ENCODE data around the gene THEM5. TPM values are rescaled to one million over a fixed set of nuclear protein-coding genes. Genes with fewer than 3 reads are reported as not detected.
"Not testable (repeated sequence)": the region's sequence is repeated elsewhere in the genome, so short reads cannot be mapped to it uniquely, and the experiment has no call there.

Gene THEM5
- total and polyA plus RNA-seq, 2 donors, result not detected

GRCh38 chr1:151858886-151859665 lies 5.6 kb upstream of the THEM5 start:
- WGBS, result 83% methylated on average over 6 of the region's 6 CpGs
- Histone ChIP-seq H3K4me1 (ENCODE audit: insufficient read depth) (no peaks in the 10 kb centered on the region), H3K4me3 (ENCODE audit: low read depth, low read length) (no peak overlapping the region), H3K36me3 (ENCODE audit: insufficient read depth) (no peaks in the 10 kb centered on the region), H3K27ac (ENCODE audit: low read depth) (no peak overlapping the region)
- no peak for DNase-seq (ENCODE audit: extremely low spot score)

- no peak for DNase-seq (ENCODE audit: extremely low spot score)
- Histone ChIP-seq H3K4me1 (ENCODE audit: insufficient read depth) (no peaks in the 10 kb centered on the region), H3K36me3 (ENCODE audit: insufficient read depth) (no peaks in the 10 kb centered on the region), H3K27ac (ENCODE audit: low read depth) (no peak overlapping the region), H3K4me3 (ENCODE audit: low read depth, low read length) (no peak overlapping the region)
- WGBS, result 65% methylated on average over 3 of the region's 3 CpGs
These were observed 4.7 kb upstream of the THEM5 start for GRCh38 chr1:151858030-151858746.

- Histone ChIP-seq H3K4me1 (ENCODE audit: insufficient read depth) (no peaks in the 10 kb centered on the region), H3K4me3 (ENCODE audit: low read depth, low read length) (no peak overlapping the region), H3K27ac (ENCODE audit: low read depth) (no peak overlapping the region), H3K36me3 (ENCODE audit: insufficient read depth) (no peaks in the 10 kb centered on the region)
- WGBS, result 34% methylated on average over 4 of the region's 4 CpGs
- no peak for DNase-seq (ENCODE audit: extremely low spot score)
These were observed 2.4 kb upstream of the THEM5 start for GRCh38 chr1:151855933-151856332.

DNA sequence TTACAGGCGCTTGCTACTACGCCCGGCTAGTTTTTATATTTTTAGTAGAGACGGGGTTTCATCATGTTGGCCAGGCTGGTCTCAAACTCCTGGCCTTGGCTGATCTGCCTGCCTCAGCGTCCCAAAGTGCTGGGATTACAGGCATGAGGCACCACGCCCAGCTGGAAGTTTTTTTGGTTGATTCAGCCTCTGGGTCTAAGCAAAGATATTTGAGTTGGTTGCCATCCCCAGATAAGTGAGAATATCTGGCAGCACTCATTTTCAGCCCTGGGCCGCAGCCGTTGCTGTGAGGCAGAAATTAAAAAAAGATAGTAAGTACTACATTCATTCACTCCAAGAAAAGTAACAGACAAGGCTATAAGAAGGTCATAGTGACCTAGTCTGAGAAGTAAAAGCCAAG lies 2.0 kb upstream of the THEM5 start:
- not testable (repeated sequence) for H3K36me3 ChIP-seq (ENCODE audit: insufficient read depth); H3K4me3 ChIP-seq (ENCODE audit: low read depth, low read length); H3K27ac ChIP-seq (ENCODE audit: low read depth); H3K4me1 ChIP-seq (ENCODE audit: insufficient read depth); DNase-seq (ENCODE audit: extremely low spot score)
- 45% methylated on average over 8 of the region's 8 CpGs for WGBS

DNA sequence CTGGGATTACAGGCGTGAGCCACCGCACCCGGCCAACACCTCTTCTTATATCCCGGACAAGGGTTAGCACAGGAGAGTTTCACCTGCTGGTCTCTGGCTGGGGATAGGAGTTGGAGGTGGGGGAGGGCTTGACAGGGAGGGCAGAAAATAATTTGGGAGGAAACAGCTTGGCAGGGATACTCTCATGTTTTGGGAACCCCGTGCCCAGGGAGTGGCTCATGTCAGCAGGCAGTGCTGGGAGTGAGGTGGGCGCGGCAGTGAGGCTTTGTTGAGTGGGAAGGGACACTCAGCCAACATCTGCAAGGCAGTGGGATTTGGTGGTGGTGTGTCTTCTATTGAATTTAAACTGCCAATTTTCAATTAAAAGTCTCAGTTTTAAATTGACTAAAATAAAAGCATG lies 1.1 kb upstream of the THEM5 start:
- DNase-seq (ENCODE audit: extremely low spot score), result no peak
- no peaks in the 10 kb centered on the region for H3K36me3 ChIP-seq (ENCODE audit: insufficient read depth)
- no peaks in the 10 kb centered on the region for H3K4me1 ChIP-seq (ENCODE audit: insufficient read depth)
- WGBS, result 86% methylated on average over 7 of the region's 7 CpGs
- H3K27ac ChIP-seq (ENCODE audit: low read depth), result no peak overlapping the region
- H3K4me3 ChIP-seq (ENCODE audit: low read depth, low read length), result no peak overlapping the region

GRCh38 chr1:151852733-151853132 lies 779 bp downstream of the THEM5 start:
- Histone ChIP-seq H3K27ac (ENCODE audit: low read depth) (no peak overlapping the region), H3K4me3 (ENCODE audit: low read depth, low read length) (no peak overlapping the region), H3K36me3 (ENCODE audit: insufficient read depth) (no peaks in the 10 kb centered on the region), H3K4me1 (ENCODE audit: insufficient read depth) (no peaks in the 10 kb centered on the region)
- DNase-seq (ENCODE audit: extremely low spot score), result no peak
- 94% methylated on average over 4 of the region's 4 CpGs for WGBS

DNA sequence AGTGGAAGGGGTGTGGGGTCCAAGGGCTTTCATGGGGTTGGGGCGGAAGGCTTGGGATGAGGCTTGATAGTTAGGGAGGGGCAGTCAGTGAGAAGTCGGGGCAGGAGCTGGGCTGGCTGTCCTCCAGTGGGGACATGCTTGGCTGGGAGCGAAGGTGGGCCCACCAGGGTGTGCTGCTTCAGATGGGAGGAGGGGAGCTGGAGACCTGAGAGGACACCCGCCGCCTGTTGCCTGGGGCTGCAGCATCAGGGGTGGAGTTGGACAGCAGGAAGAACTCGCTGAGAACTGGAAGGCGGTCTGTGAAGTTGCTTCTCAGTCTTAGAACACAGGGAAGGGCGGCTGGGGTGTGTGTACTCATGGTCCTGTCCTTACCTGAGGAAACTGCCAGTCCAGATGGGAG lies 1.6 kb downstream of the THEM5 start:
- 67% methylated on average over 8 of the region's 8 CpGs for WGBS
- no peak overlapping the region for H3K27ac ChIP-seq (ENCODE audit: low read depth)

GRCh38 chr1:151849871-151850270 lies 3.6 kb downstream of the THEM5 start:
- no peak for DNase-seq (ENCODE audit: extremely low spot score)

More for the DNA sequence above, 1.6 kb downstream of the THEM5 start:
- H3K36me3 ChIP-seq (ENCODE audit: insufficient read depth), result no peaks in the 10 kb centered on the region
- no peaks in the 10 kb centered on the region for H3K4me1 ChIP-seq (ENCODE audit: insufficient read depth)
- no peak for DNase-seq (ENCODE audit: extremely low spot score)
- H3K4me3 ChIP-seq (ENCODE audit: low read depth, low read length), result no peak overlapping the region

GRCh38 chr1:151849126-151849525 lies 4.4 kb downstream of the THEM5 start:
- Histone ChIP-seq H3K4me3 (ENCODE audit: low read depth, low read length) (no peak overlapping the region), H3K27ac (ENCODE audit: low read depth) (no peak overlapping the region), H3K36me3 (ENCODE audit: insufficient read depth) (no peaks in the 10 kb centered on the region), H3K4me1 (ENCODE audit: insufficient read depth) (no peaks in the 10 kb centered on the region)
- no peak for DNase-seq (ENCODE audit: extremely low spot score)
- WGBS, result 75% methylated on average over 3 of the region's 3 CpGs

More at GRCh38 chr1:151849871-151850270, 3.6 kb downstream of the THEM5 start:
- no peaks in the 10 kb centered on the region for H3K36me3 ChIP-seq (ENCODE audit: insufficient read depth)
- H3K4me3 ChIP-seq (ENCODE audit: low read depth, low read length), result no peak overlapping the region
- no peaks in the 10 kb centered on the region for H3K4me1 ChIP-seq (ENCODE audit: insufficient read depth)
- no peak overlapping the region for H3K27ac ChIP-seq (ENCODE audit: low read depth)

GRCh38 chr1:151847867-151848596 lies 5.5 kb downstream of the THEM5 start:
- WGBS, result 47% methylated on average over 11 of the region's 11 CpGs
- H3K27ac ChIP-seq (ENCODE audit: low read depth), result no peak overlapping the region
- H3K36me3 ChIP-seq (ENCODE audit: insufficient read depth), result no peaks in the 10 kb centered on the region
- H3K4me1 ChIP-seq (ENCODE audit: insufficient read depth), result no peaks in the 10 kb centered on the region
- no peak for DNase-seq (ENCODE audit: extremely low spot score)
- no peak overlapping the region for H3K4me3 ChIP-seq (ENCODE audit: low read depth, low read length)

- 85% methylated on average over 8 of the region's 8 CpGs for WGBS
- Histone ChIP-seq H3K27ac (ENCODE audit: low read depth) (no peak overlapping the region), H3K36me3 (ENCODE audit: insufficient read depth) (no peaks in the 10 kb centered on the region), H3K4me3 (ENCODE audit: low read depth, low read length) (no peak overlapping the region), H3K4me1 (ENCODE audit: insufficient read depth) (no peaks in the 10 kb centered on the region)
- DNase-seq (ENCODE audit: extremely low spot score), result no peak
These were observed 6.8 kb downstream of the THEM5 start for GRCh38 chr1:151846686-151847237.

DNA sequence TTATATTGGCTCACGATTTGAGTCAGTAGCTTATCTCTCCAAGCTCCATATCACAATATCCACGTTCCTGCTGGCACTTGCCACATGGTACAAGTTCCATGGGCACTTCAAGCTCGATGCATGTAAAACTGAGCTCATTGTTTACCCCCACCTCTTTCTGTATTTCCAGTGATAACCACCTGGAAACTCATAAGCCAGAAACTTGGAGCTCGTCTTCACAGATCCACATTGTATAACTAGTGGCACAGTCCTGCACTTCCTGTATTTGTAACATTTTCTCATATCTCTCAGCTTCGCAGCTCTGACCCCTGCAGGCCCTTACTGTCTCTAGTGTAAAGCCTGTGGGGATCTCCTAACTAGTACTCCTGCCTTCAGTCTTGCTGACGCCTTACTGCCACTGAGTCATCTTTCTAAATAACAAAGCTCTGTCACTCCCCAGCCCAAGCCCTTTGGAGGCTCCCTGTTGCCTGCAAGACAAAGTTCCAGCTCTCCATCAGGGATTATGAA lies 7.4 kb downstream of the THEM5 start:
- H3K4me3 ChIP-seq (ENCODE audit: low read depth, low read length), result no peak overlapping the region
- H3K36me3 ChIP-seq (ENCODE audit: insufficient read depth), result no peaks in the 10 kb centered on the region
- WGBS, result 30% methylated on average over 6 of the region's 6 CpGs
- no peaks in the 10 kb centered on the region for H3K4me1 ChIP-seq (ENCODE audit: insufficient read depth)
- no peak for DNase-seq (ENCODE audit: extremely low spot score)
- no peak overlapping the region for H3K27ac ChIP-seq (ENCODE audit: low read depth)

- DNase-seq (ENCODE audit: extremely low spot score), result no peak
- H3K36me3 ChIP-seq (ENCODE audit: insufficient read depth), result no peaks in the 10 kb centered on the region
- WGBS, result 81% methylated on average over 2 of the region's 2 CpGs
- no peak overlapping the region for H3K4me3 ChIP-seq (ENCODE audit: low read depth, low read length)
- peaks cover 4% of the 10 kb centered on the region for H3K4me1 ChIP-seq (ENCODE audit: insufficient read depth)
- H3K27ac ChIP-seq (ENCODE audit: low read depth), result no peak overlapping the region
These were observed 10.1 kb downstream of the THEM5 start for GRCh38 chr1:151843398-151843797.
